H1 (cell line): ENCODE measurements around the gene CCDC88C. TPM values are rescaled to one million over a fixed set of nuclear protein-coding genes. Genes with fewer than 3 reads are reported as not detected.

Source experiments
- CTCF ChIA-PET: fragments of 300-600 bp; sonication (Branson Sonifier 250); formaldehyde crosslinking; loops from one replicate; lab custom pipeline; 2021; ENCODE audit not compliant: partially characterized antibody; lab: Charles Lee
- POLR2A ChIA-PET: fragments of 300-600 bp; sonication (Branson Sonifier 250); formaldehyde crosslinking; loops from one replicate; lab custom pipeline; 2021; ENCODE audit warnings: inconsistent platforms; ENCODE audit not compliant: partially characterized antibody; lab: Charles Lee
- DNase-seq, 2 experiments: peaks; one replicate each; pipeline versions ENCODE4 v3.0.0 to v3.0.0-alpha.2; 2010 to 2022; ENCODE audit warnings: low spot score in 2 of 2, low read depth in 1 of 2, mixed read lengths in 1 of 2
- FAIRE-seq: peaks from 2 replicates; lab custom pipeline; 2011; peaks lifted over from hg19 to GRCh38; lab: Jason Lieb, UNC
- H2AFZ ChIP-seq: 2 replicates; pipeline ENCODE4 v1.8.1; 2012; ENCODE audit warnings: low read length, inconsistent platforms
- H2AK5ac ChIP-seq: 2 replicates; pipeline ENCODE4 v1.6.1; 2013; ENCODE audit warnings: low read depth, low read length
- H2BK120ac ChIP-seq: replicated peaks from 2 replicates; pipeline ENCODE3; 2013; ENCODE audit warnings: low read depth, low read length, inconsistent platforms
- H2BK12ac ChIP-seq: 2 replicates; pipeline ENCODE4 v1.6.1; 2013; ENCODE audit warnings: low read depth, low read length
- H2BK15ac ChIP-seq: 2 replicates; pipeline ENCODE4 v1.6.1; 2013; ENCODE audit warnings: low read length
- H2BK20ac ChIP-seq: 2 replicates; pipeline ENCODE4 v1.6.1; 2013; ENCODE audit warnings: low read length
- H2BK5ac ChIP-seq: 2 replicates; pipeline ENCODE4 v1.6.1; 2013; ENCODE audit warnings: low read depth, low read length
- H3K14ac ChIP-seq: 2 replicates; pipeline ENCODE4 v1.6.1; 2013; ENCODE audit warnings: inconsistent platforms; ENCODE audit not compliant: insufficient read length
- H3K18ac ChIP-seq: 2 replicates; pipeline ENCODE4 v1.6.1; 2013; ENCODE audit warnings: low read length; ENCODE audit errors: extremely low read depth
- H3K23ac ChIP-seq: 2 replicates; pipeline ENCODE4 v1.6.1; 2013; ENCODE audit warnings: inconsistent platforms; ENCODE audit not compliant: insufficient read length
- H3K23me2 ChIP-seq: 2 replicates; pipeline ENCODE4 v1.6.1; 2013; ENCODE audit warnings: low read depth, low read length
- H3K27ac ChIP-seq: 2 replicates; pipeline ENCODE4 v1.6.1; 2011; ENCODE audit warnings: low read depth, low read length, inconsistent platforms
- H3K27me3 ChIP-seq, 4 experiments: replicated peaks in 1 of 4; 1 replicate in 1 of 4; 2 replicates in 3 of 4; pipeline versions ENCODE4 v1.6.1 to v1.8.1; 2011 to 2013; ENCODE audit warnings: low read length in 3 of 4, mild to moderate bottlenecking in 3 of 4, inconsistent platforms in 2 of 4, mixed read lengths in 2 of 4, moderate library complexity in 1 of 4; ENCODE audit not compliant: control insufficient read depth in 3 of 4, insufficient read depth in 3 of 4; ENCODE audit errors: extremely low read depth in 1 of 4
- H3K36me3 ChIP-seq, 4 experiments: 2 replicates each; pipeline versions ENCODE4 v1.6.1 to v1.8.1; 2011 to 2013; ENCODE audit warnings: mild to moderate bottlenecking in 4 of 4, low read length in 3 of 4, moderate library complexity in 2 of 4, control low read depth in 1 of 4, inconsistent platforms in 1 of 4; ENCODE audit not compliant: insufficient read depth in 4 of 4, control insufficient read depth in 2 of 4
- H3K4ac ChIP-seq: replicated peaks from 2 replicates; pipeline ENCODE3; 2013; ENCODE audit warnings: low read length, low read depth, mixed read lengths, inconsistent platforms; ENCODE audit not compliant: insufficient read length
- H3K4me1 ChIP-seq, 4 experiments: replicated peaks in 1 of 4; 1 replicate in 1 of 4; 2 replicates in 3 of 4; pipeline versions ENCODE4 v1.6.1 to v1.8.1; 2011 to 2013; ENCODE audit warnings: low read length in 3 of 4, inconsistent platforms in 2 of 4, mixed read lengths in 1 of 4; ENCODE audit not compliant: insufficient read depth in 4 of 4, control insufficient read depth in 3 of 4
- H3K4me2 ChIP-seq, 2 experiments: 2 replicates each; pipeline versions ENCODE4 v1.6.1 to v1.8.1; 2011 to 2013; ENCODE audit warnings: low read depth in 2 of 2, low read length in 2 of 2, control low read depth in 1 of 2, inconsistent platforms in 1 of 2, mild to moderate bottlenecking in 1 of 2; ENCODE audit not compliant: insufficient read depth in 1 of 2
- H3K4me3 ChIP-seq, 4 experiments: fragments of 200-600, 300-600 bp in 1 of 4; sonication (generic), shearing (Covaris generic), sonication (Bioruptor Twin) in 1 of 4; 2 replicates each; pipeline versions ENCODE4 v1.5.1 to v1.8.1; 2011 to 2016; ENCODE audit warnings: low read length in 4 of 4, low read depth in 3 of 4, control low read depth in 2 of 4, inconsistent platforms in 2 of 4, mild to moderate bottlenecking in 2 of 4, mixed read lengths in 1 of 4, moderate library complexity in 1 of 4; ENCODE audit not compliant: insufficient read depth in 2 of 4; ENCODE audit errors: extremely low read depth in 1 of 4
- H3K56ac ChIP-seq: replicated peaks from 2 replicates; pipeline ENCODE3; 2013; ENCODE audit warnings: low read depth, mild to moderate bottlenecking, mixed read lengths, low read length, inconsistent platforms; ENCODE audit not compliant: insufficient read length
- H3K79me1 ChIP-seq: 2 replicates; pipeline ENCODE4 v1.6.1; 2013; ENCODE audit warnings: low read depth, low read length, control low read depth
- H3K79me2 ChIP-seq, 2 experiments: 2 replicates each; pipeline versions ENCODE4 v1.6.1 to v1.8.1; 2012 to 2013; ENCODE audit warnings: low read length in 2 of 2, mild to moderate bottlenecking in 2 of 2, inconsistent platforms in 1 of 2; ENCODE audit not compliant: insufficient read depth in 2 of 2, control insufficient read depth in 1 of 2
- H3K9ac ChIP-seq, 4 experiments: replicated peaks in 1 of 4; 1 replicate in 1 of 4; 2 replicates in 3 of 4; pipeline versions ENCODE4 v1.6.1 to v1.8.1; 2011 to 2013; ENCODE audit warnings: low read depth in 3 of 4, low read length in 3 of 4, control low read depth in 2 of 4, mild to moderate bottlenecking in 2 of 4, moderate library complexity in 2 of 4, inconsistent platforms in 1 of 4; ENCODE audit errors: extremely low read depth in 1 of 4
- H3K9me3 ChIP-seq, 2 experiments: 2 replicates each; pipeline versions ENCODE4 v1.6.1 to v1.8.1; 2012 to 2013; ENCODE audit warnings: mild to moderate bottlenecking in 2 of 2, moderate library complexity in 2 of 2, control low read depth in 1 of 2, inconsistent platforms in 1 of 2, low read depth in 1 of 2, low read length in 1 of 2, mixed read lengths in 1 of 2; ENCODE audit not compliant: insufficient read depth in 2 of 2
- H4K20me1 ChIP-seq, 2 experiments: replicated peaks in 1 of 2; 2 replicates each; pipeline versions ENCODE3 to v1.8.1; 2011 to 2013; ENCODE audit warnings: inconsistent platforms in 2 of 2, low read length in 2 of 2, mild to moderate bottlenecking in 1 of 2; ENCODE audit not compliant: insufficient read depth in 2 of 2, control insufficient read depth in 1 of 2
- H4K5ac ChIP-seq: 2 replicates; pipeline ENCODE4 v1.6.1; 2013; ENCODE audit warnings: low read length, low read depth, mixed read lengths, inconsistent platforms; ENCODE audit not compliant: insufficient read length
- H4K8ac ChIP-seq: 2 replicates; pipeline ENCODE4 v1.8.0; 2013; ENCODE audit warnings: mild to moderate bottlenecking, moderate library complexity, low read length, inconsistent platforms; ENCODE audit not compliant: insufficient read depth; ENCODE audit errors: extremely low read depth
- H4K91ac ChIP-seq: replicated peaks from 2 replicates; pipeline ENCODE3; 2013; ENCODE audit warnings: low read length, mixed read lengths, inconsistent platforms; ENCODE audit not compliant: insufficient read length
- FOSL1 ChIP-seq: IDR thresholded peaks from 2 replicates; pipeline ENCODE4 v1.6.1; 2011; ENCODE audit warnings: mild to moderate bottlenecking, low read depth, low read length, moderate library complexity; ENCODE audit not compliant: insufficient read depth
- JUN ChIP-seq: IDR thresholded peaks from 2 replicates; pipeline ENCODE4 v1.6.1; 2011; ENCODE audit warnings: low read depth, mild to moderate bottlenecking, improper control_type of control experiment, low read length
- NRF1 ChIP-seq: IDR thresholded peaks from 2 replicates; pipeline ENCODE4 v1.6.1; 2011; ENCODE audit warnings: mild to moderate bottlenecking, low read depth, low read length, improper control_type of control experiment
- POLR2AphosphoS5 ChIP-seq: IDR thresholded peaks from 2 replicates; pipeline ENCODE4 v1.6.1; 2011; ENCODE audit warnings: low read depth, low read length
- RBBP5 ChIP-seq: IDR thresholded peaks from 2 replicates; pipeline ENCODE4 v1.7.1; 2012; ENCODE audit warnings: low read depth, mild to moderate bottlenecking, inconsistent platforms, low read length, moderate library complexity, borderline replicate concordance
- RFX5 ChIP-seq: IDR thresholded peaks from 2 replicates; pipeline ENCODE4 v1.6.1; 2011; ENCODE audit warnings: low read depth, low read length, improper control_type of control experiment, borderline replicate concordance
- SIRT6 ChIP-seq: IDR thresholded peaks from one replicate; pipeline ENCODE4 v1.7.1; 2012; ENCODE audit warnings: low read length, inconsistent platforms
- TCF12 ChIP-seq: IDR thresholded peaks from 2 replicates; pipeline ENCODE4 v1.6.1; 2011; ENCODE audit warnings: low read depth, mild to moderate bottlenecking, low read length
- TEAD4 ChIP-seq: IDR thresholded peaks from 2 replicates; pipeline ENCODE4 v1.6.1; 2012; ENCODE audit warnings: low read depth, low read length, inconsistent platforms, mixed read lengths
- WGBS, 2 experiments: shearing (Covaris generic) in 1 of 2; methylation state at CpG; one replicate each; pipeline versions ENCODE4 v1.1.6 to v1.1.7; 2013 to 2015; ENCODE audit warnings: low lambda C conversion rate in 2 of 2, mixed read lengths in 2 of 2, inconsistent platforms in 1 of 2, low coverage in 1 of 2, missing lambda C conversion rate in 1 of 2; ENCODE audit not compliant: insufficient replicate concordance in 2 of 2, insufficient coverage in 1 of 2, insufficient read length in 1 of 2; ENCODE audit errors: extremely low coverage in 1 of 2, missing lambda C conversion rate in 1 of 2; 5-methylcytosine and 5-hydroxymethylcytosine counted together
- polyA plus RNA-seq, 7 experiments: library from polyadenylated mRNA; depleted of rRNA in 3 of 7; stranded (reverse) in 5 of 7; unstranded in 2 of 7; fragments of >200 nt in 5 of 7; fragments of 200-250 nt in 2 of 7; gene quantifications; 1 replicate in 5 of 7; 2 replicates in 1 of 7; 4 replicates in 1 of 7; pipeline versions ENCODE4 v1.2.1 to v1.2.3, GENCODE V29; 2011 to 2013; ENCODE audit warnings: missing spikeins in 2 of 7, mixed read lengths in 2 of 7
- total RNA-seq: library from RNA; stranded (reverse); fragmentation: NEBNext Ultra II Directional; extraction: Animal tissue kit (Norgen Biotek cat#: 25700); gene quantifications from 2 replicates; pipeline ENCODE4 v1.2.1, GENCODE V29; 2021
- TF ChIP-seq, protein P1 (sequence below): IDR thresholded peaks from 2 replicates; pipeline ENCODE4 v1.6.1; 2012; ENCODE audit warnings: low read length, inconsistent platforms
- TF ChIP-seq, protein P2 (sequence below): IDR thresholded peaks from 2 replicates; pipeline ENCODE4 v1.6.1; 2011; ENCODE audit warnings: low read length, improper control_type of control experiment

Gene CCDC88C
- total and polyA plus RNA-seq, 2 of the 8 experiments (the other 6 are each of a cell fraction or from before 2014, with no cell fraction given) = 10.3 to 57.7 TPM

DNA sequence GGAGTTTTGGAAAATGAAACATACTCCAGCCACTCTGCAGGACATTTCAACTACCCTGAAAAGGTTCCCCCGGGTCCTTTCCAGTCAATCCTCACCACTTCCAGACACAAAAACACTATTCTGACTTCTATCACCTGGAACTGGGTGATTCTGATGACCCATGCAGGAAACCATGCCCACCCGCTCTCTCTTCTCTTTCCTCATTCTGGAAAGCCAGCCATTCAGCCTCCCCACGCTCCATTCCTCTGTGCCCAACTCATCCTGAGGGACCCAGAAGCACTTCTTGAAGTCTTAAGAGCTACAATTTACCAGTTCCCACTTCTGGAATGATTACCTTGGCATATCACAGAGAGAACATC lies 3.2 kb downstream of the CCDC88C start:
- Histone ChIP-seq H3K27me3 (peaks cover 0 to 6% (median 3%) of the 10 kb centered on the region in 4 experiments; a peak in 2 of 7 replicates), H3K36me3 (no peaks in the 10 kb centered on the region), H2AK5ac (peak overlapping the region; percentile 75; the same call in 1 of the 2 replicates), H3K23me2 (peaks cover 21% of the 10 kb centered on the region), H3K4ac (no peak overlapping the region), H4K91ac (peak overlapping the region; percentile 36), H3K4me3 (0 out of 8 replicates have a peak overlapping the region, but pooled peaks of 1 of the 4 experiments have one; percentile 12), H3K23ac (no peak overlapping the region), H2BK15ac (peak overlapping the region; percentile 81; the same call in 1 of the 2 replicates), H3K14ac (no peak overlapping the region), H3K18ac (peak overlapping the region; percentile 63), H2AFZ (no peak overlapping the region), H4K5ac (no peak overlapping the region), H3K4me1 (peaks cover 7 to 30% (median 19%) of the 10 kb centered on the region in 4 experiments; a peak in 6 of 7 replicates), H4K8ac (no peak overlapping the region), H3K4me2 (peak overlapping the region; percentile 9 to 53; a peak in 3 of 4 replicates), H3K27ac (no peak overlapping the region), H2BK20ac (peak overlapping the region; percentile 82), H2BK12ac (peak overlapping the region; percentile 96), H4K20me1 (peaks cover 0 to 7% of the 10 kb centered on the region in 2 experiments), H3K56ac (no peak overlapping the region), H2BK5ac (peak overlapping the region; percentile 96; the same call in 1 of the 2 replicates), H3K79me1 (peaks cover 3% of the 10 kb centered on the region; the same call in 1 of the 2 replicates), H3K9me3 (no peaks in the 10 kb centered on the region), H2BK120ac (no peak overlapping the region), H3K9ac (no peak overlapping the region), H3K79me2 (peaks cover 10 to 63% of the 10 kb centered on the region in 2 experiments)
- ChIA-PET CTCF (interaction anchor here (0.6 to 10.0 kb wide), 14 partner anchors 10 to 235 kb away, joined by 3 to 135 read pairs (median 4); no protein-coding TSS in a partner anchor), POLR2A (interaction anchor here (1.1 to 7.0 kb wide), 5 partner anchors 12 to 110 kb away, joined by 3 to 66 read pairs (median 7); no protein-coding TSS in a partner anchor)
- DNase-seq (no peak), FAIRE-seq (no peak)
- WGBS, 2 experiments = 83% methylated on average over 3 of the region's 3 CpGs; no CpG with 5 or more reads in 1 of the 2 experiments
- no peak for TF ChIP-seq TCF12
- TF ChIP-seq NRF1 = no peak
- no peak for TF ChIP-seq RFX5
- TF ChIP-seq JUN = no peak
- TF ChIP-seq, protein P1, sequence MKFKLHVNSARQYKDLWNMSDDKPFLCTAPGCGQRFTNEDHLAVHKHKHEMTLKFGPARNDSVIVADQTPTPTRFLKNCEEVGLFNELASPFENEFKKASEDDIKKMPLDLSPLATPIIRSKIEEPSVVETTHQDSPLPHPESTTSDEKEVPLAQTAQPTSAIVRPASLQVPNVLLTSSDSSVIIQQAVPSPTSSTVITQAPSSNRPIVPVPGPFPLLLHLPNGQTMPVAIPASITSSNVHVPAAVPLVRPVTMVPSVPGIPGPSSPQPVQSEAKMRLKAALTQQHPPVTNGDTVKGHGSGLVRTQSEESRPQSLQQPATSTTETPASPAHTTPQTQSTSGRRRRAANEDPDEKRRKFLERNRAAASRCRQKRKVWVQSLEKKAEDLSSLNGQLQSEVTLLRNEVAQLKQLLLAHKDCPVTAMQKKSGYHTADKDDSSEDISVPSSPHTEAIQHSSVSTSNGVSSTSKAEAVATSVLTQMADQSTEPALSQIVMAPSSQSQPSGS = no peak
- TF ChIP-seq TEAD4 = no peak
- TF ChIP-seq, protein P2, sequence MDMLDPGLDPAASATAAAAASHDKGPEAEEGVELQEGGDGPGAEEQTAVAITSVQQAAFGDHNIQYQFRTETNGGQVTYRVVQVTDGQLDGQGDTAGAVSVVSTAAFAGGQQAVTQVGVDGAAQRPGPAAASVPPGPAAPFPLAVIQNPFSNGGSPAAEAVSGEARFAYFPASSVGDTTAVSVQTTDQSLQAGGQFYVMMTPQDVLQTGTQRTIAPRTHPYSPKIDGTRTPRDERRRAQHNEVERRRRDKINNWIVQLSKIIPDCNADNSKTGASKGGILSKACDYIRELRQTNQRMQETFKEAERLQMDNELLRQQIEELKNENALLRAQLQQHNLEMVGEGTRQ = no peak
- no peak for TF ChIP-seq FOSL1
- TF ChIP-seq POLR2AphosphoS5 = no peak
- TF ChIP-seq SIRT6 = no peak
- no peak for TF ChIP-seq RBBP5
